Suprapubic skin (tissue), 4 donors: ENCODE measurements around the gene OLFM3.

Experiments used
- CTCF ChIP-seq, 2 donors: fragments of 200-600 bp in 1 of 2; fragments of 450-650 bp in 1 of 2; sonication (generic) in 1 of 2; IDR thresholded peaks; one replicate each; pipeline ENCODE4 v1.5.1; 2016 to 2019; ENCODE audit warnings: antibody characterized with exemption in 2 of 2, mild to moderate bottlenecking in 1 of 2, moderate library complexity in 1 of 2
- EP300 ChIP-seq: sonication (generic); formaldehyde crosslinking; IDR thresholded peaks from one replicate; pipeline ENCODE4 v1.6.1; 2017; ENCODE audit warnings: antibody characterized with exemption
- POLR2A ChIP-seq, 2 donors: fragments of 450-650 bp; IDR thresholded peaks; one replicate each; pipeline ENCODE4 v1.6.1; 2017; ENCODE audit warnings: antibody characterized with exemption in 2 of 2, mild to moderate bottlenecking in 2 of 2, moderate library complexity in 2 of 2
- POLR2AphosphoS5 ChIP-seq, 3 donors: sonication (generic); formaldehyde crosslinking; IDR thresholded peaks; one replicate each; pipeline ENCODE4 v1.6.1; 2017; ENCODE audit warnings: antibody characterized with exemption in 3 of 3

DNA sequence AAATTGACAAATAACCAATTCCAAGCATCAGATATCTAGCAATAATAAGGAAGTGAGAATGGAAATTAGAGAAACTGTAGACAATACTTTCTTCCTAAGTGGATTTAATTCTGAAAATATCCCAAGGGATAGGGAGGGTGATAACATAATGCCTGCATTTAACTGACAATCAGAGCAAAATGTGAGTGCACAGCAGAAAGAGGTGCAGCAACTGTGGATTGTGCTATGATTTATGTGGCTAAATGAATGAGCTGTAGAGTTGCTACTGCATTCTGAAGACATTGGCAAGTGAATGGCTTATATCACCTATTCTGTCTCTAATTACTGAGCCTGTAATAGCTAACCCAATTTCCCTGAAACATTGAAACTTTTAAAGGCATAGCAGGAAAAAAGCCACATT is 39.0 kb downstream of the OLFM3 start:
- TF ChIP-seq CTCF (IDR thresholded peaks at IDR 0.05) = no peak
- no peak for TF ChIP-seq POLR2A (IDR thresholded peaks at IDR 0.05)
- TF ChIP-seq POLR2AphosphoS5 (IDR thresholded peaks at IDR 0.05) = no peak
- TF ChIP-seq EP300 = no peak
